ENCODE measurements around the gene PCBP1.
"Not testable (repeated sequence)": the region's sequence is repeated elsewhere in the genome, so short reads cannot be mapped to it uniquely, and the experiment has no call there.

PCBP1 gene

DNA sequence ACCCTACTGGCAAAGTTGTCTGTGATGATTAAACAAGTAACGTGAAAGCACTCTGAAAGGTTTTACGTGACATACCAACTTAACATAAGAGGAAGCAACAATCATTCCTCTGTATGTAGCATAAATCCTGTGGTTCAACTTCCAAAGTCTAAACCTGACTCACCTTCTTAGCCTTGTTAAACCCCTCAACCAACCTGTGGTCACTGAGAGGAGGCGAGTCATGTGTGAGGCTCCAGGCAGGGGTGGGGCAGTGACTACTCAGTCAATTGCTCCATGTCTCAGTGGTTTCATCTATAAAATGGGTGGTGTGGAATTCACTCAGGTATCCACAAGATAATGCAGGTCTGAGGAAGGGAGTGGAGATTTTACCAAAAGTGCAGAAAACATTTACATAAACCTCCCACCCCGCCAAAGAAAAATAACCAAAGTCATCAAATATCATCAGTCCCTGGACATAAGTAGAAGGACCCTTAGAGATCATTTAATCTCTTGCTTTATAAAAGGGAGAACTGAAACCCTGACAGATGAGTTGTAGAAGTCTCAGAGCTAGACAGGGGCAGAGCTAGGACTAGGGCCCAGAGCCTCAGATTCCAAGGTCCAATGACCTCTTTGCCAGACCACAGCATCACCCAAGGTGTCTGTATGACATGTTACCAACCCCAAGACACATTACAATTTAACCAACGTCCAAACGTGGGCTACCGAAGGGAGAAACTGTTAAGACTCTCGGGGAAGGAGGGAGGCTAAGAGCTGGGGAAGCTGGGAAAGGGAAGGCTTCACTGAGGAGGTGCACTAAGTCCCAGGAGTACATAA lies 3.7 kb upstream of the PCBP1 start:
- DNase-seq = peak; percentile 55

DNA sequence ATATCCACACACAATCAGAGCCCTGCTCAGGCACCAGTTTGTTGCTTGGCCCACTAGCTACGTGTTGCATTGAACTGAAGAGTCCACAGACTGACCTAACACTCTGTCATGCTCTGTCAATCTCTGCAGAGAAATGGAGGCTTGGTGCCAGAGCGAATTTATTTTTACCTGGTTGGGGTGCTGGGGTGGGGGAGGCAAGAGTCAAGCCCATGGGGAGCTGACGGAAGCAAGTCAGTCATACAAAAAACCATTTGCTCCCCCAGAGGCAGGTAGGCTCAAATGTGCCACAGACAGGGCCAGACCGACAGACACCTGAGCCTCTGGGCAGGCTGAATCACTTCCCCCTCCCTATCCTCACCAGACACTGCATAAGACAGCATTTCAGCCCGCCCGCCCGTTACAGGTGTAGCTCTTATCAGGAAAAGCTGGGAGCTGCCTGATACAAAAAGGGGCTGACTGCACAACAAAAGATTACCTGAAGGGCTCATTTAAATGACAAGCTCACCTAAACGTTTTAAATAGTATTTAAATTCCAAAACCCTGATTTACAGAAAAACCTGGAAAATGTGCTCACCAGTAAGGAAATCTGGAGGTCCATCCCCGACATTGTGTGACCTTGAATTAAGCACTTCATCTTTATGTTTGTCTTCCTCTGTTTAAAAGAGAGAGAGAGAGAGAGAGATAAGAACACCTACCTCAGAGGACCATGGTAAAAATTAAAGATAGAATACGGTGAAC lies 2.1 kb upstream of the PCBP1 start:
- DNase-seq = peak; percentile 55

GRCh38 chr2:70085711-70086277 lies 1.5 kb upstream of the PCBP1 start:
- no peak for DNase-seq

DNA sequence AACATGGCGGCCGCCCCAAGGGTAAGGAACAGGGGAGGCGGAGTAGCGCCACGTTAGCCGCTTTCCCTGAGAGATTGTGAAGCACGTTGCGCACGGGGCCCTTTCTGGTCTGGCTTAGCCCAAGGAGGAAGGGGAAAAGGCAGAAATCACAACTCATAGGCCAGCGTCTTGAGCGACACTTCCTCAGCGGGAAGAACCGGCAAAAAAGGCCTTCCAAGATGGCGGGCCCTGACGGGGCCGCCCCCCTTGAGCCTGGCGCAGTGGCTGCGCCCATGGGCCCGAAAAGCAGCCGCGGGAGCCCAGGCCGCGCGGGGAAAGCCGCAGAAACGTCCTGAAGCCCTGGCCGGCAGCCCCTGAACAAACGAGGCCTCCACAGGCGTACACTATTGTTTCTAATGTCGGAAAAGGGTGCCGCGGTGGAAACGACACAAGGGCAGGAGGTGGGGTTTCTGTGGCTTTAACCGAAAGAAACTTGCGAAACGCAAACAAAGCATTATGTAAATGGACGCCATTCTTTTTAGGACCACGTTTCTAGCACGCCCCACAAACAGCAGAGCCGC lies 919 bp upstream of the PCBP1 start:
- peak; percentile 76 for DNase-seq

DNA sequence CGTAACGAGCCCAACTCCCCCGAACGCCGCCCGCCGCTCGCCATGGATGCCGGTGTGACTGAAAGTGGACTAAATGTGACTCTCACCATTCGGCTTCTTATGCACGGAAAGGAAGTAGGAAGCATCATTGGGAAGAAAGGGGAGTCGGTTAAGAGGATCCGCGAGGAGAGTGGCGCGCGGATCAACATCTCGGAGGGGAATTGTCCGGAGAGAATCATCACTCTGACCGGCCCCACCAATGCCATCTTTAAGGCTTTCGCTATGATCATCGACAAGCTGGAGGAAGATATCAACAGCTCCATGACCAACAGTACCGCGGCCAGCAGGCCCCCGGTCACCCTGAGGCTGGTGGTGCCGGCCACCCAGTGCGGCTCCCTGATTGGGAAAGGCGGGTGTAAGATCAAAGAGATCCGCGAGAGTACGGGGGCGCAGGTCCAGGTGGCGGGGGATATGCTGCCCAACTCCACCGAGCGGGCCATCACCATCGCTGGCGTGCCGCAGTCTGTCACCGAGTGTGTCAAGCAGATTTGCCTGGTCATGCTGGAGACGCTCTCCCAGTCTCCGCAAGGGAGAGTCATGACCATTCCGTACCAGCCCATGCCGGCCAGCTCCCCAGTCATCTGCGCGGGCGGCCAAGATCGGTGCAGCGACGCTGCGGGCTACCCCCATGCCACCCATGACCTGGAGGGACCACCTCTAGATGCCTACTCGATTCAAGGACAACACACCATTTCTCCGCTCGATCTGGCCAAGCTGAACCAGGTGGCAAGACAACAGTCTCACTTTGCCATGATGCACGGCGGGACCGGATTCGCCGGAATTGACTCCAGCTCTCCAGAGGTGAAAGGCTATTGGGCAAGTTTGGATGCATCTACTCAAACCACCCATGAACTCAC lies 673 bp downstream of the PCBP1 start:
- DNase-seq = peak; percentile 57

DNA sequence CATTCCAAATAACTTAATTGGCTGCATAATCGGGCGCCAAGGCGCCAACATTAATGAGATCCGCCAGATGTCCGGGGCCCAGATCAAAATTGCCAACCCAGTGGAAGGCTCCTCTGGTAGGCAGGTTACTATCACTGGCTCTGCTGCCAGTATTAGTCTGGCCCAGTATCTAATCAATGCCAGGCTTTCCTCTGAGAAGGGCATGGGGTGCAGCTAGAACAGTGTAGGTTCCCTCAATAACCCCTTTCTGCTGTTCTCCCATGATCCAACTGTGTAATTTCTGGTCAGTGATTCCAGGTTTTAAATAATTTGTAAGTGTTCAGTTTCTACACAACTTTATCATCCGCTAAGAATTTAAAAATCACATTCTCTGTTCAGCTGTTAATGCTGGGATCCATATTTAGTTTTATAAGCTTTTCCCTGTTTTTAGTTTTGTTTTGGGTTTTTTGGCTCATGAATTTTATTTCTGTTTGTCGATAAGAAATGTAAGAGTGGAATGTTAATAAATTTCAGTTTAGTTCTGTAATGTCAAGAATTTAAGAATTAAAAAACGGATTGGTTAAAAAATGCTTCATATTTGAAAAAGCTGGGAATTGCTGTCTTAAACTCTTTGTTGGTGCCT lies 1.4 kb downstream of the PCBP1 start:
- DNase-seq = no peak

DNA sequence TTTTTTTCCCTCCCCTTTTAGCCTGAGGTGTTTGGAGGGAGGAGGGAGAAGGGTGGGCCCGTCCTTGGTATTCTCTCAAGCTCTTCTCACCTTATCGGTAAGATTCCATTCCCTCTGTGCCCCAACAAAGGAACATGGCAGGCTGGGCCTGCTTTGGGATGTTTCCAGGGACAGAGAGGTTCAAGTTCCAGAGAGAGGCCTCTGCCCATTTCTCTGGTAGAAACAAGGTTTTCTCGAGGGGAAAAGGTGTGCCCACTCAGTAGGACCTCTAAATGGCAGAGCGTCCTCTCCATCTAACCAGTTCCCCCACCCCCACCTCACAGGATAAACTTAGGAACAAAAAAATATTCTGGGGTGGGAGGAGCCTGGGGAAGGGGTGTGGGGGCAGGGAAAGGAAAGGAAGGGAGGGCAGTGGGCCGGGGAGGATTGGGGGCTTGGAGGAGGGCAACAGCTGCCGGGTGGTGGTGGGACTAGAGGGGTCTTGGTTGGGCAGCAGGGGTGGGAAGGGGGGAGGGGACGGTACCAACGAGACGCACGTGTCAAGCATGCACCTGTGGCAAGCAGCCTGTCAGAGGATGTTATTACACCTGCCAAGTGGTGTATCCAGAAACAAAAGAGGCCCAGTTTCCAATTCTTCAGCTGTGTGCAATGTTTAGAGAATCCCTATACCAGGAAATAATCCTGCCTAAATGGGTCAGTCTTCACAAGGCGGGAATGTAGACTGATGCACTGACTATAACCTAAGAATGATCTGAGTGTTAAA lies 2.1 kb downstream of the PCBP1 start:
- DNase-seq = peak; percentile 48

DNA sequence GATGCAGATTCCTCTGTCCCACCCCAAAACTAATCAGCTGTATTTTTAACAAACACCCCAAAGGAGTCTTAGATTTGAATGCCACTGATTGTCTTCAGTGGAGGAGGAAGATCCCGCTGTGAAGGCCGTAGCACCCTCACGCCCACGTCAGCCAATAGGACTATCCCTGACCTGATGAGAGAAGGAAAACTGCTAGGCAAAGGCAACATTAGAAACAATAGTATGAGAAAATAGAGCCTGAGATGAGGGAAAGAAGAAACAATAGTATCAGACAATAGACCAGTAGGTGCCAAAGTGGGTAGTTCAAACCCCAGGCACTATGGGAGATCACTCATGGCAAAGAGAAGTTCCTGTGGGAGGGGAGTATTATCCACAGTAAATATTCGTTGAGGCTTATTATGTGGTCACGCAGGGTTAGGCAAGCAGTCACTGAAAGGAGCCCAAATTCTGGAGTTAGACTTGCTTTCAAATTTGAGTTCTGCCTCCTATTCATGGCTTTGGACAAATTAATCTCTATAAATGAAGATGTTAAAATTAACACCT lies 2.8 kb downstream of the PCBP1 start:
- no peak for DNase-seq

DNA sequence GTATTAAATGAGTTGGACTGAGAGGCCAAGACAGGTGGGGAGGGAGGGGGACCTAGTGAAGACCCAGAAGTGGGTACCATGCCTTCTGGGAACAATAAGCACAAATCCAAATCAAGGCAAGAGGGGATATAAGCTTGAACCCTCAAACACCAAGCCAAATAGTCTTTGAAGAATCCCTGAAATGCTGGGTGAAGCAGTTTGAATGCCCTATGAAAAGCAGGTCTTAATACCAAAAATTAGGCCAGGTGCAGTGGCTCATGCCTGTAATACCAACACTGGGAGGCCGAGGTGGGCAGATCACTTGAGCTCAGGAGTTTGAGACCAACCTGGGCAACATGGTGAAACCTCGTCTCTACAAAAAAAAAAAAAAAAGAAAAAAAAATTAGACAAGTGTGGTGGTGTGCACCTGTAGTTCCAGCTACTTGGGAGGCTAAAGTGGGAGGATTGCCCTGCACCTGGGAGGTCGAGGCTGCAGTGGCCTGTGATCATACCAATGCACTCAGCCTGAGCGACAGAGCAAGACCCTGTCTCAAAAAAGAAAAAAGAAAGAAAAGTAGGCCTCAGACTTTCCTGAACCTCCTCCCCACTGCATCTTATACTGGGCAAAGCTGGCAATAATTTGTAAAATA lies 3.5 kb downstream of the PCBP1 start:
- no peak for DNase-seq

GRCh38 chr2:70091364-70091763 lies 4.1 kb downstream of the PCBP1 start:
- DNase-seq = no peak

DNA sequence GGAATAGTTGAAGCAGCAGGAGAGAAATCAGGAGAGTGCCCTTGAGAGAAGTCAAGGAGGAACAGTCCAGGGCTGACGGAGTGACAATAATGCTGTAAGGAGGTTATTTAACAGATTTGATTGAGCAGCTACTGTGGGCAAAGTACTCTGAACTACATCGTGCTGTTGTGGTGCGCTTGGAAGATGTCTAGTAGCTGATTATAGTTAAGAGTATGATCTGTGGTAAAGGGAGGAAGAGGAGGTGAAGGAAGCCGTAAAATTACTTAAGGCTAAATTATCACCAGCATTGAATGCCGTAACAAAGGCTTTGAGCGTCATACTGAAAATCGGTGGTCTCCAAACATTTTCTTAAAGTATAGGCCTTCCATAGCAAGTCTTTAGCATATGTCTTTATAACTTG lies 4.5 kb downstream of the PCBP1 start:
- DNase-seq = no peak

DNA sequence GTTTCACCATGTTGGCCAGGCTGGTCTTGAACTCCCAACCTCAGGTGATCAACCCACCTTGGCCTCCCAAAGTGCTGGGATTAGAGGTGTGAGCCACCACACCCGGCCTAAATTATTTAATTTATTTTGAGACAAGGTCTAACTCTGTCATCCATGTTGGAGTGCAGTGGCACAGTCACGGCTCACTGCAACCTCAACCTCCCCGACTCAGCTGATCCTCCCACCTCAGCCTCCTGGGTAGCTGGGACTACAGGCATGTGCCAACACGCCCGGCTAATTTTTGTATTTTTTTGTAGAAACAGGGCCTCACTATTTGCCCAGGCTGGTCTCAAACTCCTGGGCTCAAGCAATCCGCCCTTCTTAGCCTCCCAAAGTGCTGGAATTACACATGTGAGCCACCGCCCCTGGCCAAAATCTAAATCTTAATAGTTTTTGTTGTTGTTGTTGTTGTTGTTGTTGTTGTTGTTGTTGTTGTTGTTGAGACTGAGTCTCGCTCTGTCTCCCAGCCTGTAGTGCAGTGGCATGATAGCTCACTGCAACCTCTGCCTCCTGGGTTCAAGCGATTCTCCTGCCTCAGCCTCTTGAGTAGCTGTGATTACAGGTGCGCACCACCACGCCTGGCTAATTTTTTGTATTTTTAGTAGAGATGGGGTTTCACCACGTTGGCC lies 5.4 kb downstream of the PCBP1 start:
- DNase-seq = not testable (repeated sequence)

GRCh38 chr2:70094171-70094977 lies 7.1 kb downstream of the PCBP1 start:
- DNase-seq = no peak

DNA sequence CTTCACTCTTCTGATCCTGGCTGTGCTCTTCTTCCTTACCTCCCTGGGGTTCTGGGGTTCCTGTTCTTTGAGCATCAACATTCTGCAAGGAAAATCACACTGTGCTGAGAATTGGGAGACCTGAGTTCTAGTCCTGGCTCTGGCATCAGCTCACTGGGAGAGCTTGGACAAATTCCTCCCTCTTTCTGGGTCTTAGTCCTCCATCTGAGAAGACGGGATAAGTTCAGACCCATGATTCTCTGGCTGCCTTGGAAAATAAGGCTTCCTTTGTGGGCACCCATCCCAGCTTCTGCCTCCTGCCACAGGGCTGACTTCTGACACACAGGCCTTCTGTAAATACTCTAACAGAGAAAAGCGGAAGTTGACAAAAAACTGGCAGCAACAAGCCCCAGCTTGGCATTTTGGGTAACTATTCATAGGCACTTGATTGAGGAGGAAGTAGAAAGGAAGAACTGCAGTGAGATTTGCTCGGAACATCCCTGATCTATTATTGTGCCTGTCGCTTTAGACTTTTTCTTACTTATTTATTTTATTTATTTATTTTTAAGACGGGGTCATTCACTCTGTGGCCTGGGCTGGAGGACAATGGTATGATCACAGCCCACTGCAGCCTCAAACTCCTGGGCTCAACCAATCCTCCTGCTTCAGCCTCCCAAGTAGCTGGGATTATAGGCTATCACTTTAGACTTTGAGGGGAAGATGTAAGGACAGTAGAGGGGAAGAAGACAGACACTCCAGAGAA lies 7.9 kb downstream of the PCBP1 start:
- DNase-seq = peak; percentile 38

GRCh38 chr2:70095720-70096670 lies 8.7 kb downstream of the PCBP1 start:
- DNase-seq = no peak

GRCh38 chr2:70098032-70098431 lies 10.8 kb downstream of the PCBP1 start:
- no peak for DNase-seq

DNA sequence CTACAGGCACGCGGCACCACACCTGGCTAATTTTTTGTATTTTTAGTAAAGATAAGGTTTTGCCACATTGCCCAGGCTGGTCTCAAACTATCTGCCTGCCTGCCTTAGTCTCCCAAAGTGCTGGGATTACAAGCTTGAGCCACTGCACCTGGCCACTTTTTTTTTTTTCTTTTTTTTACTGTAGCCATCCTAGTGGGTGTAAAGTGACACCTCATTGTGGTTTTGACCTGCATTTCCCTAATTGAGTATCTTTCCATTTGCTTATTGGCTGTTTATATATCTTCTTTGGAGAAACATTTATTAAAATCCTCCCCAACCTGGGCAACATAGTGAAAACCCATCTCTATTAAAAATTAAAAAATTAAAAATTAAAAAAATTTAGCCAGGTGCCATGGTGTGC lies 12.0 kb downstream of the PCBP1 start:
- no peak for DNase-seq
